SK-N-SH (cell line): ENCODE results near the gene LONRF2. TPM values are rescaled to one million over a fixed set of nuclear protein-coding genes. Genes with fewer than 3 reads are reported as not detected.

Experiments
- CTCF ChIA-PET: fragments of 300-600, 350-600 bp; formaldehyde crosslinking; extraction: SDS; loops from one replicate; lab custom pipeline; 2021; lab: Yijun Ruan, JAX
- POLR2A ChIA-PET: fragments of 350-600 bp; sonication (Branson Sonifier 250); formaldehyde crosslinking; extraction: SDS; loops from one replicate; lab custom pipeline; 2020; ENCODE audit warnings: antibody characterized with exemption, inconsistent platforms; lab: Yijun Ruan, JAX
- DNase-seq: peaks from one replicate; pipeline ENCODE4 v3.0.0; 2012
- H2AFZ ChIP-seq: fragments of 200-600 bp; sonication (generic); 2 replicates; pipeline ENCODE4 v1.8.1; 2016; ENCODE audit warnings: antibody characterized with exemption, mild to moderate bottlenecking, low read depth
- H3F3A ChIP-seq: fragments of 200-600 bp; sonication (generic); replicated peaks from 2 replicates; pipeline ENCODE3; 2016; ENCODE audit warnings: antibody characterized with exemption, mild to moderate bottlenecking; ENCODE audit not compliant: insufficient read depth
- H3K27ac ChIP-seq, 2 experiments: fragments of 200-500 bp in 1 of 2; fragments of 200-600 bp in 1 of 2; sonication (Bioruptor generic) in 1 of 2; sonication (generic), shearing (Covaris generic) in 1 of 2; 2 replicates each; pipeline versions ENCODE4 v1.5.1 to v1.6.1; 2014 to 2016; ENCODE audit warnings: low read depth in 2 of 2, inconsistent platforms in 1 of 2, low read length in 1 of 2, mild to moderate bottlenecking in 1 of 2, mixed read lengths in 1 of 2
- H3K27me3 ChIP-seq: fragments of 200-600 bp; sonication (generic), shearing (Covaris generic); 2 replicates; pipeline ENCODE4 v1.6.1; 2016; ENCODE audit warnings: mixed run types; ENCODE audit not compliant: insufficient read depth
- H3K36me3 ChIP-seq, 2 experiments: fragments of 200-500 bp in 1 of 2; fragments of 200-600 bp in 1 of 2; sonication (Bioruptor generic) in 1 of 2; sonication (generic) in 1 of 2; replicated peaks in 1 of 2; 2 replicates each; pipeline versions ENCODE3 to v1.5.1; 2014 to 2016; ENCODE audit warnings: low read length in 1 of 2, mild to moderate bottlenecking in 1 of 2; ENCODE audit not compliant: insufficient read depth in 2 of 2, control insufficient read depth in 1 of 2
- H3K4me1 ChIP-seq, 2 experiments: fragments of 200-500 bp in 1 of 2; fragments of 200-600 bp in 1 of 2; sonication (Bioruptor generic) in 1 of 2; sonication (generic), shearing (Covaris generic) in 1 of 2; 2 replicates each; pipeline versions ENCODE4 v1.5.1 to v1.6.1; 2014 to 2016; ENCODE audit warnings: low read depth in 1 of 2, low read length in 1 of 2, mixed run types in 1 of 2; ENCODE audit not compliant: insufficient read depth in 2 of 2, control insufficient read depth in 1 of 2
- H3K4me2 ChIP-seq: fragments of 200-600 bp; sonication (generic), shearing (Covaris generic); 2 replicates; pipeline ENCODE4 v1.6.1; 2017; ENCODE audit warnings: mixed run types
- H3K4me3 ChIP-seq, 2 experiments: fragments of 200-500 bp in 1 of 2; fragments of 200-600 bp in 1 of 2; sonication (Bioruptor generic) in 1 of 2; sonication (generic), shearing (Covaris generic) in 1 of 2; 2 replicates each; pipeline versions ENCODE4 v1.5.1 to v1.8.1; 2014 to 2016; ENCODE audit warnings: low read depth in 2 of 2, inconsistent platforms in 1 of 2, low read length in 1 of 2, mild to moderate bottlenecking in 1 of 2, mixed read lengths in 1 of 2, moderate library complexity in 1 of 2
- H3K79me2 ChIP-seq: fragments of 200-600 bp; sonication (generic); 2 replicates; pipeline ENCODE4 v1.8.1; 2017; ENCODE audit warnings: mild to moderate bottlenecking; ENCODE audit not compliant: insufficient read depth
- H3K9ac ChIP-seq: fragments of 200-600 bp; sonication (generic); 2 replicates; pipeline ENCODE4 v1.6.1; 2017; ENCODE audit warnings: mixed run types
- H3K9me2 ChIP-seq: fragments of 200-600 bp; sonication (generic); 2 replicates; pipeline ENCODE4 v1.6.1; 2017; ENCODE audit warnings: mixed run types
- H3K9me3 ChIP-seq: fragments of 200-600 bp; sonication (generic); 2 replicates; pipeline ENCODE4 v1.6.1; 2017; ENCODE audit warnings: mixed run types, mild to moderate bottlenecking, moderate library complexity
- H4K20me1 ChIP-seq: fragments of 200-600 bp; sonication (generic); 2 replicates; pipeline ENCODE4 v1.6.1; 2017; ENCODE audit warnings: mild to moderate bottlenecking, mixed run types; ENCODE audit not compliant: insufficient read depth
- CHD2 ChIP-seq: fragments of 150-350 bp; IDR thresholded peaks from 2 replicates; pipeline ENCODE4 v1.6.1; 2018; ENCODE audit warnings: low read length; ENCODE audit not compliant: partially characterized antibody
- ELF1 ChIP-seq: IDR thresholded peaks from 2 replicates; pipeline ENCODE4 v1.4.0; 2012
- EP300 ChIP-seq, 2 experiments: IDR thresholded peaks; 2 replicates each; pipeline versions ENCODE4 v1.4.0 to v1.6.1; 2012; ENCODE audit warnings: borderline replicate concordance in 1 of 2, low read depth in 1 of 2, low read length in 1 of 2
- FOXJ3 ChIP-seq: sonication (generic); formaldehyde crosslinking; IDR thresholded peaks from 2 replicates; pipeline ENCODE4 v1.5.1; 2020; ENCODE audit warnings: mild to moderate bottlenecking, missing genetic modification reagents
- FOXM1 ChIP-seq: IDR thresholded peaks from 2 replicates; pipeline ENCODE4 v1.4.0; 2012; ENCODE audit warnings: low read depth, mild to moderate bottlenecking
- GABPA ChIP-seq: IDR thresholded peaks from 2 replicates; pipeline ENCODE4 v1.4.0; 2012; ENCODE audit warnings: low read depth, mild to moderate bottlenecking
- GATA2 ChIP-seq: sonication (generic); formaldehyde crosslinking; IDR thresholded peaks from 2 replicates; pipeline ENCODE4 v1.5.0; 2020; ENCODE audit warnings: mild to moderate bottlenecking, missing genetic modification reagents
- IRF3 ChIP-seq: fragments of 150-350 bp; IDR thresholded peaks from 2 replicates; pipeline ENCODE4 v1.6.1; 2016; ENCODE audit warnings: mild to moderate bottlenecking, low read depth, low read length
- MEF2A ChIP-seq: IDR thresholded peaks from 2 replicates; pipeline ENCODE4 v1.4.0; 2012; ENCODE audit warnings: low read depth, borderline replicate concordance
- MXI1 ChIP-seq: IDR thresholded peaks from 2 replicates; pipeline ENCODE4 v1.6.1; 2012; ENCODE audit warnings: mild to moderate bottlenecking, low read depth, low read length, improper control_type of control experiment
- RCOR1 ChIP-seq: fragments of 150-350 bp; IDR thresholded peaks from 2 replicates; pipeline ENCODE4 v1.6.1; 2017; ENCODE audit warnings: antibody characterized with exemption, low read length
- SIN3A ChIP-seq: IDR thresholded peaks from 2 replicates; pipeline ENCODE4 v1.6.1; 2012; ENCODE audit warnings: low read depth, mild to moderate bottlenecking, low read length, moderate library complexity, borderline replicate concordance
- SMC3 ChIP-seq: IDR thresholded peaks from 2 replicates; pipeline ENCODE4 v1.6.1; 2012; ENCODE audit warnings: low read depth, low read length, improper control_type of control experiment
- TCF12 ChIP-seq: IDR thresholded peaks from 2 replicates; pipeline ENCODE4 v1.4.0; 2012
- USF2 ChIP-seq: fragments of 150-350 bp; IDR thresholded peaks from 2 replicates; pipeline ENCODE4 v1.6.1; 2017; ENCODE audit warnings: antibody characterized with exemption, low read length, low read depth, borderline replicate concordance
- WGBS: methylation state at CpG from one replicate; pipeline ENCODE4 v1.1.6; 2017; ENCODE audit warnings: low lambda C conversion rate; 5-methylcytosine and 5-hydroxymethylcytosine counted together
- polyA plus RNA-seq, 3 experiments: library from polyadenylated mRNA; depleted of rRNA; stranded (reverse); fragments of >200 nt; gene quantifications; 2 replicates each; pipeline ENCODE4 v1.2.3, GENCODE V29; 2012
- TF ChIP-seq, protein P1 (sequence below): IDR thresholded peaks from 2 replicates; pipeline ENCODE4; 2012
- TF ChIP-seq, protein P2 (sequence below): IDR thresholded peaks from 2 replicates; pipeline ENCODE4 v1.6.1; 2012; ENCODE audit warnings: mild to moderate bottlenecking, low read depth, low read length, moderate library complexity
- TF ChIP-seq, protein P3 (sequence below): IDR thresholded peaks from 2 replicates; pipeline ENCODE4 v1.4.0; 2012; ENCODE audit warnings: low read depth, borderline replicate concordance
- TF ChIP-seq, protein P4 (sequence below): fragments of 200-600 bp; sonication (generic); IDR thresholded peaks from 2 replicates; pipeline ENCODE4 v1.6.1; 2017; ENCODE audit warnings: antibody characterized with exemption, mild to moderate bottlenecking, moderate library complexity

LONRF2 gene
- polyA plus RNA-seq, 1 of the 3 experiments (the other 2 are of a cell fraction), result 2.0 TPM

DNA sequence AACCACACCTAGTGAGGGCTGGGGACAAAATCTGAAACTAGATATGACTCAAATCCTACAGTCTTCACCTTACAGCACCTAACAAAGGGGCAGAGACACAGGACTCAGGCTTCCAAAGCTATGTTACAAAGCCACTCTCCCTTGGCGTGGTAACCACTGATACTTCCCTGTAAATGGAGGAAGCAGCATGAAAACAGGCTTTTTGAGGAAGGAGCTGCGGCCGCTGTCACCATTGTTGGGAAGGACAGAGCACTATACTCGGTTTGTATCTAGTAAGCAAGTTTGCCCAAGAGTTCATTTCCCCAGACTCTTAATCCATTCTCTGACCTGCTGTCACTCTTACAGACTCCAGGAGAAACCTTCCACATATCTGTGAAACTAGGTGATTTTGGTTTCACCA lies 60.3 kb downstream of the LONRF2 start:
- Histone ChIP-seq H3K79me2 (no peaks in the 10 kb centered on the region), H3K9ac (no peak overlapping the region), H2AFZ (no peak overlapping the region), H3K9me2 (no peaks in the 10 kb centered on the region), H3K27me3 (no peaks in the 10 kb centered on the region), H3K36me3 (no peaks in the 10 kb centered on the region), H3F3A (no peaks in the 10 kb centered on the region), H3K27ac (no peak overlapping the region), H3K4me3 (no peak overlapping the region), H3K9me3 (no peaks in the 10 kb centered on the region), H3K4me2 (no peak overlapping the region), H4K20me1 (no peaks in the 10 kb centered on the region), H3K4me1 (peaks cover 0 to 3% of the 10 kb centered on the region in 2 experiments; a peak in 1 of 4 replicates)
- POLR2A ChIA-PET, result no interaction called here
- no peak for DNase-seq
- CTCF ChIA-PET, result interaction anchor here (0.5 to 12.0 kb wide), 68 partner anchors 8 to 1422 kb away, joined by 3 to 467 read pairs (median 5); partner anchors contain the start of genes CHST10, EIF5B, LONRF2 and REV1
- 84% methylated on average over 4 of the region's 4 CpGs for WGBS
- TF ChIP-seq, protein P1, sequence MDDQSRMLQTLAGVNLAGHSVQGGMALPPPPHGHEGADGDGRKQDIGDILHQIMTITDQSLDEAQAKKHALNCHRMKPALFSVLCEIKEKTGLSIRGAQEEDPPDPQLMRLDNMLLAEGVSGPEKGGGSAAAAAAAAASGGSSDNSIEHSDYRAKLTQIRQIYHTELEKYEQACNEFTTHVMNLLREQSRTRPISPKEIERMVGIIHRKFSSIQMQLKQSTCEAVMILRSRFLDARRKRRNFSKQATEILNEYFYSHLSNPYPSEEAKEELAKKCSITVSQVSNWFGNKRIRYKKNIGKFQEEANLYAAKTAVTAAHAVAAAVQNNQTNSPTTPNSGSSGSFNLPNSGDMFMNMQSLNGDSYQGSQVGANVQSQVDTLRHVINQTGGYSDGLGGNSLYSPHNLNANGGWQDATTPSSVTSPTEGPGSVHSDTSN, result no peak
- no peak for TF ChIP-seq IRF3
- TF ChIP-seq SIN3A, result no peak
- TF ChIP-seq RCOR1, result no peak
- TF ChIP-seq, protein P2, sequence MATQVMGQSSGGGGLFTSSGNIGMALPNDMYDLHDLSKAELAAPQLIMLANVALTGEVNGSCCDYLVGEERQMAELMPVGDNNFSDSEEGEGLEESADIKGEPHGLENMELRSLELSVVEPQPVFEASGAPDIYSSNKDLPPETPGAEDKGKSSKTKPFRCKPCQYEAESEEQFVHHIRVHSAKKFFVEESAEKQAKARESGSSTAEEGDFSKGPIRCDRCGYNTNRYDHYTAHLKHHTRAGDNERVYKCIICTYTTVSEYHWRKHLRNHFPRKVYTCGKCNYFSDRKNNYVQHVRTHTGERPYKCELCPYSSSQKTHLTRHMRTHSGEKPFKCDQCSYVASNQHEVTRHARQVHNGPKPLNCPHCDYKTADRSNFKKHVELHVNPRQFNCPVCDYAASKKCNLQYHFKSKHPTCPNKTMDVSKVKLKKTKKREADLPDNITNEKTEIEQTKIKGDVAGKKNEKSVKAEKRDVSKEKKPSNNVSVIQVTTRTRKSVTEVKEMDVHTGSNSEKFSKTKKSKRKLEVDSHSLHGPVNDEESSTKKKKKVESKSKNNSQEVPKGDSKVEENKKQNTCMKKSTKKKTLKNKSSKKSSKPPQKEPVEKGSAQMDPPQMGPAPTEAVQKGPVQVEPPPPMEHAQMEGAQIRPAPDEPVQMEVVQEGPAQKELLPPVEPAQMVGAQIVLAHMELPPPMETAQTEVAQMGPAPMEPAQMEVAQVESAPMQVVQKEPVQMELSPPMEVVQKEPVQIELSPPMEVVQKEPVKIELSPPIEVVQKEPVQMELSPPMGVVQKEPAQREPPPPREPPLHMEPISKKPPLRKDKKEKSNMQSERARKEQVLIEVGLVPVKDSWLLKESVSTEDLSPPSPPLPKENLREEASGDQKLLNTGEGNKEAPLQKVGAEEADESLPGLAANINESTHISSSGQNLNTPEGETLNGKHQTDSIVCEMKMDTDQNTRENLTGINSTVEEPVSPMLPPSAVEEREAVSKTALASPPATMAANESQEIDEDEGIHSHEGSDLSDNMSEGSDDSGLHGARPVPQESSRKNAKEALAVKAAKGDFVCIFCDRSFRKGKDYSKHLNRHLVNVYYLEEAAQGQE, result no peak
- TF ChIP-seq GABPA, result no peak
- TF ChIP-seq MXI1, result no peak
- no peak for TF ChIP-seq FOXJ3
- TF ChIP-seq, protein P3, sequence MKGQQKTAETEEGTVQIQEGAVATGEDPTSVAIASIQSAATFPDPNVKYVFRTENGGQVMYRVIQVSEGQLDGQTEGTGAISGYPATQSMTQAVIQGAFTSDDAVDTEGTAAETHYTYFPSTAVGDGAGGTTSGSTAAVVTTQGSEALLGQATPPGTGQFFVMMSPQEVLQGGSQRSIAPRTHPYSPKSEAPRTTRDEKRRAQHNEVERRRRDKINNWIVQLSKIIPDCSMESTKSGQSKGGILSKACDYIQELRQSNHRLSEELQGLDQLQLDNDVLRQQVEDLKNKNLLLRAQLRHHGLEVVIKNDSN, result no peak
- no peak for TF ChIP-seq USF2
- TF ChIP-seq GATA2, result no peak
- no peak for TF ChIP-seq CHD2
- TF ChIP-seq MEF2A, result no peak
- TF ChIP-seq SMC3, result no peak
- TF ChIP-seq TCF12, result no peak
- no peak for TF ChIP-seq ELF1
- TF ChIP-seq EP300 (IDR thresholded peaks at IDR 0.05; ENCODE audit: borderline replicate concordance in 1 of 2, low read depth in 1 of 2, low read length in 1 of 2), result no peak
- no peak for TF ChIP-seq FOXM1
- TF ChIP-seq, protein P4, sequence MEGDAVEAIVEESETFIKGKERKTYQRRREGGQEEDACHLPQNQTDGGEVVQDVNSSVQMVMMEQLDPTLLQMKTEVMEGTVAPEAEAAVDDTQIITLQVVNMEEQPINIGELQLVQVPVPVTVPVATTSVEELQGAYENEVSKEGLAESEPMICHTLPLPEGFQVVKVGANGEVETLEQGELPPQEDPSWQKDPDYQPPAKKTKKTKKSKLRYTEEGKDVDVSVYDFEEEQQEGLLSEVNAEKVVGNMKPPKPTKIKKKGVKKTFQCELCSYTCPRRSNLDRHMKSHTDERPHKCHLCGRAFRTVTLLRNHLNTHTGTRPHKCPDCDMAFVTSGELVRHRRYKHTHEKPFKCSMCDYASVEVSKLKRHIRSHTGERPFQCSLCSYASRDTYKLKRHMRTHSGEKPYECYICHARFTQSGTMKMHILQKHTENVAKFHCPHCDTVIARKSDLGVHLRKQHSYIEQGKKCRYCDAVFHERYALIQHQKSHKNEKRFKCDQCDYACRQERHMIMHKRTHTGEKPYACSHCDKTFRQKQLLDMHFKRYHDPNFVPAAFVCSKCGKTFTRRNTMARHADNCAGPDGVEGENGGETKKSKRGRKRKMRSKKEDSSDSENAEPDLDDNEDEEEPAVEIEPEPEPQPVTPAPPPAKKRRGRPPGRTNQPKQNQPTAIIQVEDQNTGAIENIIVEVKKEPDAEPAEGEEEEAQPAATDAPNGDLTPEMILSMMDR, result no peak
